Uterus (tissue), 4 donors: ENCODE measurements around the gene MED29. TPM values are rescaled to one million over a fixed set of nuclear protein-coding genes. Genes with fewer than 3 reads are reported as not detected.
"Not testable (repeated sequence)": the region's sequence is repeated elsewhere in the genome, so short reads cannot be mapped to it uniquely, and the experiment has no call there.

Source experiments
- DNase-seq, 2 donors: peaks; one replicate each; pipeline ENCODE4 v3.0.0-alpha.2; 2019 to 2020
- H3K27ac ChIP-seq, 2 donors: fragments of 200-600 bp; sonication (generic); 1 replicate in 1 of 2; 2 replicates in 1 of 2; pipeline ENCODE4 v1.5.1; 2016 to 2018
- H3K27me3 ChIP-seq, 2 donors: fragments of 200-600 bp; sonication (generic); one replicate each; pipeline ENCODE4 v1.5.1; 2018 to 2019; ENCODE audit warnings: control low read depth in 1 of 2
- H3K36me3 ChIP-seq, 2 donors: fragments of 200-600 bp; sonication (generic); one replicate each; pipeline ENCODE4 v1.5.1; 2019; ENCODE audit warnings: control low read depth in 1 of 2
- H3K4me1 ChIP-seq, 2 donors: fragments of 200-600 bp; sonication (generic); one replicate each; pipeline ENCODE4 v1.5.1; 2018 to 2019; ENCODE audit warnings: control low read depth in 1 of 2
- H3K4me3 ChIP-seq, 2 donors: fragments of 200-600 bp; sonication (generic); 1 replicate in 1 of 2; 2 replicates in 1 of 2; pipeline ENCODE4 v1.5.1; 2018 to 2019; ENCODE audit warnings: mild to moderate bottlenecking in 1 of 2
- H3K9me3 ChIP-seq, 2 donors: fragments of 200-600 bp; sonication (generic); one replicate each; pipeline ENCODE4 v1.5.1; 2019; ENCODE audit warnings: control low read depth in 1 of 2
- CTCF ChIP-seq, 4 experiments: fragments of 200-600 bp in 2 of 4; fragments of 450-650 bp in 2 of 4; sonication (generic) in 2 of 4; IDR thresholded peaks; one replicate each; pipeline ENCODE4 v1.5.1; 2016 to 2019; ENCODE audit warnings: antibody characterized with exemption in 4 of 4, mild to moderate bottlenecking in 2 of 4, moderate library complexity in 1 of 4
- POLR2A ChIP-seq, 2 donors: fragments of 450-650 bp; IDR thresholded peaks; one replicate each; pipeline ENCODE4 v1.6.1; 2016; ENCODE audit warnings: antibody characterized with exemption in 2 of 2, mild to moderate bottlenecking in 1 of 2, moderate library complexity in 1 of 2
- intact Hi-C: fragments of 100-400 bp; cut with DNase I; formaldehyde crosslinking; loops from one replicate; pipeline ENCODE4 v1.15.1; 2023; ENCODE audit warnings: low total_unique reads
- total RNA-seq, 4 donors: library from RNA; depleted of rRNA in 3 of 4; stranded (reverse); fragments of >200 nt in 3 of 4; gene quantifications; one replicate each; pipeline versions ENCODE4 v1.1.0 to v1.2.4, GENCODE V29; 2014 to 2023
- donor health status: DM: yes; HTN: yes; CAD: no.

Gene MED29
- total RNA-seq, 4 donors from 2014 or later: 15.6 to 282 (median 40.8) TPM

GRCh38 chr19:39377373-39378362 lies 13.5 kb upstream of the MED29 start:
- TF ChIP-seq POLR2A (IDR thresholded peaks at IDR 0.05) (no peak), CTCF (IDR thresholded peaks at IDR 0.05) (no peak)
- H3K27me3 ChIP-seq: no peaks in the 10 kb centered on the region
- no peak for DNase-seq
- H3K36me3 ChIP-seq: no peaks in the 10 kb centered on the region
- intact Hi-C loops: no loop called here
- H3K27ac ChIP-seq: no peak overlapping the region
- no peak overlapping the region for H3K4me3 ChIP-seq
- no peaks in the 10 kb centered on the region for H3K9me3 ChIP-seq
- peaks cover 2 to 10% of the 10 kb centered on the region in 2 donors for H3K4me1 ChIP-seq

- intact Hi-C loops, H3K9me3 ChIP-seq, H3K36me3 ChIP-seq, H3K4me1 ChIP-seq, H3K27ac ChIP-seq, H3K4me3 ChIP-seq, DNase-seq, H3K27me3 ChIP-seq: not testable (repeated sequence)
Observed at GRCh38 chr19:39379366-39379765, 11.8 kb upstream of the MED29 start.

- Histone ChIP-seq H3K27ac (no peak overlapping the region), H3K27me3 (no peaks in the 10 kb centered on the region), H3K4me3 (no peak overlapping the region), H3K4me1 (no peaks in the 10 kb centered on the region), H3K9me3 (no peaks in the 10 kb centered on the region), H3K36me3 (no peaks in the 10 kb centered on the region)
- TF ChIP-seq CTCF (IDR thresholded peaks at IDR 0.05) (no peak), POLR2A (IDR thresholded peaks at IDR 0.05) (no peak)
- intact Hi-C loops: no loop called here
- no peak for DNase-seq
Observed at GRCh38 chr19:39379865-39380396, 11.2 kb upstream of the MED29 start.

- DNase-seq: no peak
- no peak overlapping the region for H3K4me3 ChIP-seq
- intact Hi-C loops: no loop called here
- no peaks in the 10 kb centered on the region for H3K27me3 ChIP-seq
- H3K36me3 ChIP-seq: no peaks in the 10 kb centered on the region
- no peaks in the 10 kb centered on the region for H3K9me3 ChIP-seq
- no peaks in the 10 kb centered on the region for H3K4me1 ChIP-seq
- TF ChIP-seq CTCF (IDR thresholded peaks at IDR 0.05) (no peak), POLR2A (IDR thresholded peaks at IDR 0.05) (no peak)
- no peak overlapping the region for H3K27ac ChIP-seq
Observed at GRCh38 chr19:39380521-39381502, 10.4 kb upstream of the MED29 start.

- Histone ChIP-seq H3K4me1 (no peaks in the 10 kb centered on the region), H3K27me3 (no peaks in the 10 kb centered on the region), H3K27ac (no peak overlapping the region), H3K36me3 (no peaks in the 10 kb centered on the region), H3K4me3 (no peak overlapping the region), H3K9me3 (no peaks in the 10 kb centered on the region)
- DNase-seq: no peak
- TF ChIP-seq POLR2A (IDR thresholded peaks at IDR 0.05) (no peak), CTCF (IDR thresholded peaks at IDR 0.05) (no peak)
- intact Hi-C loops: no loop called here
Observed at GRCh38 chr19:39381910-39382611, 9.1 kb upstream of the MED29 start.
